Endothelial cell (in vitro differentiated cells): ENCODE data around the gene DNHD1. TPM values are rescaled to one million over a fixed set of nuclear protein-coding genes. Genes with fewer than 3 reads are reported as not detected.

Source experiments
- DNase-seq: peaks from one replicate; pipeline ENCODE4 v3.0.0; 2021; ENCODE audit warnings: low spot score
- H3K27ac Mint-ChIP-seq: one replicate; pipeline ENCODE4 v1.8.0; 2021; ENCODE audit warnings: mixed read lengths, inconsistent platforms; ENCODE audit not compliant: unreplicated experiment
- H3K27me3 Mint-ChIP-seq: one replicate; pipeline ENCODE4 v1.8.0; 2021; ENCODE audit warnings: mild to moderate bottlenecking, moderate library complexity, mixed read lengths, inconsistent platforms; ENCODE audit not compliant: unreplicated experiment
- H3K36me3 Mint-ChIP-seq: one replicate; pipeline ENCODE4 v1.8.0; 2021; ENCODE audit warnings: mild to moderate bottlenecking, low read depth, mixed read lengths, inconsistent platforms; ENCODE audit not compliant: unreplicated experiment
- H3K4me1 Mint-ChIP-seq: one replicate; pipeline ENCODE4 v1.8.0; 2021; ENCODE audit warnings: mild to moderate bottlenecking, mixed read lengths, inconsistent platforms; ENCODE audit not compliant: unreplicated experiment
- H3K4me3 Mint-ChIP-seq: one replicate; pipeline ENCODE4 v1.8.0; 2021; ENCODE audit warnings: mild to moderate bottlenecking, mixed read lengths, inconsistent platforms; ENCODE audit not compliant: unreplicated experiment
- H3K9me3 Mint-ChIP-seq: one replicate; pipeline ENCODE4 v1.8.0; 2021; ENCODE audit warnings: mixed read lengths, inconsistent platforms; ENCODE audit not compliant: unreplicated experiment
- total RNA-seq: library from RNA; stranded (reverse); fragmentation: NEBNext Ultra II Directional; extraction: Animal tissue kit (Norgen Biotek cat#: 25700); gene quantifications from one replicate; pipeline ENCODE4 v1.2.1, GENCODE V29; 2021; ENCODE audit not compliant: unreplicated experiment
- TF ChIP-seq, protein P1 (sequence below): fragments of 200-600 bp; sonication (generic); IDR thresholded peaks from one replicate; pipeline ENCODE4 v1.5.0; 2021; ENCODE audit warnings: antibody characterized with exemption; ENCODE audit not compliant: unreplicated experiment

Gene DNHD1
- total RNA-seq, 1 donor from 2014 or later = 8.5 TPM

- no peak overlapping the region for H3K27ac Mint-ChIP-seq
- TF ChIP-seq, protein P1, sequence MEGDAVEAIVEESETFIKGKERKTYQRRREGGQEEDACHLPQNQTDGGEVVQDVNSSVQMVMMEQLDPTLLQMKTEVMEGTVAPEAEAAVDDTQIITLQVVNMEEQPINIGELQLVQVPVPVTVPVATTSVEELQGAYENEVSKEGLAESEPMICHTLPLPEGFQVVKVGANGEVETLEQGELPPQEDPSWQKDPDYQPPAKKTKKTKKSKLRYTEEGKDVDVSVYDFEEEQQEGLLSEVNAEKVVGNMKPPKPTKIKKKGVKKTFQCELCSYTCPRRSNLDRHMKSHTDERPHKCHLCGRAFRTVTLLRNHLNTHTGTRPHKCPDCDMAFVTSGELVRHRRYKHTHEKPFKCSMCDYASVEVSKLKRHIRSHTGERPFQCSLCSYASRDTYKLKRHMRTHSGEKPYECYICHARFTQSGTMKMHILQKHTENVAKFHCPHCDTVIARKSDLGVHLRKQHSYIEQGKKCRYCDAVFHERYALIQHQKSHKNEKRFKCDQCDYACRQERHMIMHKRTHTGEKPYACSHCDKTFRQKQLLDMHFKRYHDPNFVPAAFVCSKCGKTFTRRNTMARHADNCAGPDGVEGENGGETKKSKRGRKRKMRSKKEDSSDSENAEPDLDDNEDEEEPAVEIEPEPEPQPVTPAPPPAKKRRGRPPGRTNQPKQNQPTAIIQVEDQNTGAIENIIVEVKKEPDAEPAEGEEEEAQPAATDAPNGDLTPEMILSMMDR = no peak
- no peak overlapping the region for H3K4me3 Mint-ChIP-seq
- no peaks in the 10 kb centered on the region for H3K27me3 Mint-ChIP-seq
- DNase-seq = no peak
- no peaks in the 10 kb centered on the region for H3K4me1 Mint-ChIP-seq
- H3K36me3 Mint-ChIP-seq = peaks cover 18% of the 10 kb centered on the region
- H3K9me3 Mint-ChIP-seq = no peaks in the 10 kb centered on the region
Observed at GRCh38 chr11:6584528-6584927, 87.4 kb downstream of the DNHD1 start.

GRCh38 chr11:6586434-6587359 is 89.6 kb downstream of the DNHD1 start:
- H3K27ac Mint-ChIP-seq = no peak overlapping the region
- H3K27me3 Mint-ChIP-seq = no peaks in the 10 kb centered on the region
- TF ChIP-seq, protein P1 = no peak
- no peak for DNase-seq
- no peaks in the 10 kb centered on the region for H3K4me1 Mint-ChIP-seq
- H3K9me3 Mint-ChIP-seq = no peaks in the 10 kb centered on the region
- H3K4me3 Mint-ChIP-seq = no peak overlapping the region
- H3K36me3 Mint-ChIP-seq = peaks cover 19% of the 10 kb centered on the region

DNA sequence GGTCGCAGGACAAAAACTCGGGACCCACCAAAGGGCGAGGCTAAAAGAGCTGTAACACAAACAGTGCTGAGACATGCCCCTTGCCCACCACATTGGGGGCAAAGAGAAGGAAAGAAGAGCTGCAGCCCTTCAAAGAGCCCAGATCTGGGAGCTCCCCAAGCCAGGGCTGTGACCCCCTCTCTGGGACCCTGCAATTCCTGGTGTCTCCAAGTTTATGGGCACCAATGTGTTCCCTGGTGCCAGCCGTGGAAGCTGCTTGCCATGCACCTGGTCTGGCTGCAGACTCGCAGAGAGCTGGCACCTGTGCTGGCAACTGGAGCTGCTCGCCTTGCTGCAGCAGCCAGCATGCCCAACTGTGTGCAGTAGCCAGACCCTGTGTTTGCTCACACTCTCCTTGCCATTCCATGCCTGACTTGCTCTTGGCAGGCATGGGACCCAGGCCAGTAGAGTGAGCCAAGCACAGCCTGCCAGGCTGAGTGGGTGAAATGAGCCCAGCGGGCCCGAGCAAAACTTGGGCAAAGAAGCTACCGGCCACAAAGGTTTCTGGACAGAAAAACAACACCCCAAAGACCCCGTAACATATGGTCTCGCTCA is 90.4 kb downstream of the DNHD1 start:
- no peaks in the 10 kb centered on the region for H3K9me3 Mint-ChIP-seq
- DNase-seq = no peak

DNA sequence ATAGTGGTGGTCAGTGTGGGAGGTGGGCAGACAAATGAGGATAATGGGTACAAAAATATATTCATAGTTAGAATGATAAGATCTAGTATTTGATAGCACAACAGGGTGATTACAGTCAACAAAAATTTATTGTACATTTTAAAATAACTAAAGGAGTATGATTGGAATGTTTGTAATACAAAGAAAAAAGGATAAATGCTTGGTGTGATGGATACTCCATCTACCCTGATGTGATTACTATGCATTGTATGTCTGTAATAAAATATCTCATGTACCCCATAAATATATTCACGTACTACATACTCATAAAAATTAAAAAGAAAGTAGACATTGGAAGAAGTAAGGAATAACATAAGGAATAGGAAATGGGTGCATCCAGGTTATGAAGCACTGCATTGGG is 90.9 kb downstream of the DNHD1 start:
- Mint-ChIP-seq H3K4me1 (no peaks in the 10 kb centered on the region), H3K4me3 (no peak overlapping the region), H3K27me3 (no peaks in the 10 kb centered on the region), H3K27ac (no peak overlapping the region), H3K9me3 (no peaks in the 10 kb centered on the region), H3K36me3 (peaks cover 18% of the 10 kb centered on the region)
- TF ChIP-seq, protein P1 = no peak
- DNase-seq = no peak

More for the DNA sequence above, 90.4 kb downstream of the DNHD1 start:
- Mint-ChIP-seq H3K36me3 (peaks cover 18% of the 10 kb centered on the region), H3K27me3 (no peaks in the 10 kb centered on the region), H3K27ac (no peak overlapping the region), H3K4me3 (no peak overlapping the region), H3K4me1 (no peaks in the 10 kb centered on the region)
- TF ChIP-seq, protein P1 = no peak

DNA sequence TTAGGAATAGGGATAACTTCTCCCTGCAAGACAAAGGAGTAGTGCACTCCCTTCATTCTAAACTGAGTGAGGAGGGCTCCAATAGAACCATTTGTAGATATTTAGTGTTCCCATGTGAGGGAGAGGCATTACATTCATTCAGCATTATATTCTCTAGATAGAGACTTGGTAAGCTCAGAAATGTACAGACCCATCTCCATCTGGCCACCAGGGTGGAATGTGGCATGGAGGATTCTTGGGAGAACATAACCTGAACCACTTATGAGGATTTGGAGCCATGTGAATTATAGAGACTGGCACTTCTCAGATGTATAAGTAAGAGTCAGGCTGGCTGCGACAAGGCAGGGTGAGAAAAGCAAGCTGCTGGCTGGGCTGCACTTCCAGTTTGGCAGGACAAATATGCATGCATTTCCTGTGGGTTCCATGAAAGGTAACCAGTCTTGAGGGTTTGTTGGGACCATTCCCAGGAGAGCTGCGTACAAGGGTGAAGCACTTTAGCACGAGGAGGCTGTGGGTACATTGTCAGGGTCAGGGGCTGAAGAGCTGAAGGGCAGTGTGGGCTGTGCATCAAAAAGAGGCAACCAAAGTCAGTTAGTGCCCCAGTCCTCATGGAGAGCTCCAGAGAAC is 97.2 kb downstream of the DNHD1 start:
- TF ChIP-seq, protein P1 = no peak
- H3K4me3 Mint-ChIP-seq = no peak overlapping the region
- no peak for DNase-seq
- H3K27ac Mint-ChIP-seq = peak overlapping the region; percentile 36
- no peaks in the 10 kb centered on the region for H3K9me3 Mint-ChIP-seq
- H3K36me3 Mint-ChIP-seq = peaks cover 27% of the 10 kb centered on the region
- peaks cover 7% of the 10 kb centered on the region for H3K4me1 Mint-ChIP-seq
- peaks cover 4% of the 10 kb centered on the region for H3K27me3 Mint-ChIP-seq
